HG03108 (cell line): ENCODE results near the gene MYO7B.

Source experiments
- ATAC-seq: cut with Tn5 transposase; IDR thresholded peaks from one replicate; pipeline ENCODE4 v1.9.1; 2021; ENCODE audit warnings: moderate library complexity; ENCODE audit not compliant: unreplicated experiment

Gene MYO7B

DNA sequence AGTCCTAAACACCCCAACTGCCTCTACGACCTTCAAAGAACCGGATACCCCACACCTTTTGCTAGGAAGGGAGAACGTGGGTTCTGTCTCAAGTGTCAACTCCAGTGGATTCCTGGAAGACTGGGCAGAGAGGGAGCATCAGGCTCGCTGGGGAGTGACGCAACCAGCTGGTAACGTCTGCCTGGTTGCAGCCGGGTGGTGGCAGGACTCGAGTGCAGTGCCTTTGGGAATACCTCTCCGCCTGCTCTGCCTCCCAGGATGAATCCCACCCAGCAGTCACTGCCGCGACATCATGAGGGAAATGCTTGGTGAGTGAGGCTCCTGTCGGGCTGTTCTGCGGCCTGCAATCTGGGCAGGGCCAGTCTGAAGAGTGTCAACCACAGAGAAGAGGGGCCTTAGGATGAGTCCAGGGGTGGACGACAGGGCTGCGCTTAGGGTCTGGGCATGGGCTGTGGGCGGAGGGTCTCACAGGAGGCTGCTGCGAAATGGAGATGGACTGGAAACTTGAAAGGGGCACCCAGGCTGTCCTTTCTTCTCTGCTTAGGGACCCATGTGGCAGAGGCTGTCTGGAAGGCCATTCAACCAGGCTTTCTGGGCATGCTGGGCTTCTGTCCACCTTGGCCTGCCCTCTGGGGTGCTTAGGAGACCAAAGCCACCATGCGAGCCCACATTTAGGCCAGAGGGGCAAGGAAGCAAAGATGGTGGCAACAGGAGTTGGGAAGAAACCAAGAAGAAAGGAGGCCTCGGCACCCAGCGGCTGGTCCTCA, 123.3 kb downstream of the MYO7B start:
- no peak for ATAC-seq

- no peak for ATAC-seq
Measured at GRCh38 chr2:127659408-127660290, 124.2 kb downstream of the MYO7B start.

DNA sequence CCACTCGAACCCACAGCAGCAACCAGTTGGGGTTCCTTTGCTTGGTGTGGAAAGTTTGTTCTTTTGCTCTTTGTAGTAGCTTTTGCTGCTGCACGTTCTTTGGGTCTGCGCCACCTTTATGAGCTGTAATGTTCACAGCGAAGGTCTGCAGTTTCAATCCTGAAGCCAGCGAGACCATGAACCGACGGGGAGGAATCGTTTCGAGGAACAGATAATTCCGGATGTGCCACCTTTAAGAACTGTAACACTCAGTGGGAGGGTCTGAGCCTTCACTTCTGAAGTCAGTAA, 124.8 kb downstream of the MYO7B start:
- ATAC-seq = no peak

- no peak for ATAC-seq
Measured at GRCh38 chr2:127661072-127661649, 125.7 kb downstream of the MYO7B start.

- ATAC-seq = no peak
Measured at GRCh38 chr2:127661949-127662510, 126.5 kb downstream of the MYO7B start.

- no peak for ATAC-seq
Measured at GRCh38 chr2:127662937-127663565, 127.6 kb downstream of the MYO7B start.

- no peak for ATAC-seq
Measured at GRCh38 chr2:127663566-127664064, 128.1 kb downstream of the MYO7B start.

- ATAC-seq = no peak
Measured at GRCh38 chr2:127664065-127664894, 128.8 kb downstream of the MYO7B start.

- no peak for ATAC-seq
Measured at GRCh38 chr2:127664895-127665225, 129.4 kb downstream of the MYO7B start.

DNA sequence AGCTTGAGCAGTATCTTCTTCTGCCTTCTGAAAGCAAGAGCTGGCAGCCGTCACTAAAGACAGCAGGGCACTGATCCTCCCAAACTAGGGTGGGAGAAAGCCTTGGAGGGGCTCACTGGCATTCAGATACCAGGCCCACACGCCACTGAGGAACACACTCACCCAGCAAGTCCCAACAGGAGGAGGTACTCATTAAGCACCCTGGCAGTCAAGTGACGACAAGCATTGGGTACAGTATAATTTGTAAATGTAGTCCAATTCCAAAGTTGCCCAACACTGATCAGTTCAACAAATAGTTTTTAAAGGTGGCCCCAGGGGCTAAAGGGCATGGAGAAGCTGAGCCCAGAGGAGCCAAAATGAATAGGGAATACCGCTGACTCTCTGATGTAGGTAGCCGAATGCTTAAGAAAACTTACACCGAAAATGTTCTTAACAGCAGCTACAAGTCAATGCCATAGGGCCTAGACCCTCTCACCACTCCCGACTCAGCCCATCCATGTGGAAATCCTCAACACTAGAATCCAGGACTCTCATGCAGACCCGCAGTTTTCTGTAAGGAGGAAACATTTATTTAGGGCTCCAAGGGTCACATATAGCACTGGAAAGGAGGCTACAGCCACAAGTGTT, 129.9 kb downstream of the MYO7B start:
- no peak for ATAC-seq

- ATAC-seq = no peak
Measured at GRCh38 chr2:127669056-127669455, 133.6 kb downstream of the MYO7B start.

GRCh38 chr2:127670055-127670956, 134.8 kb downstream of the MYO7B start:
- no peak for ATAC-seq

DNA sequence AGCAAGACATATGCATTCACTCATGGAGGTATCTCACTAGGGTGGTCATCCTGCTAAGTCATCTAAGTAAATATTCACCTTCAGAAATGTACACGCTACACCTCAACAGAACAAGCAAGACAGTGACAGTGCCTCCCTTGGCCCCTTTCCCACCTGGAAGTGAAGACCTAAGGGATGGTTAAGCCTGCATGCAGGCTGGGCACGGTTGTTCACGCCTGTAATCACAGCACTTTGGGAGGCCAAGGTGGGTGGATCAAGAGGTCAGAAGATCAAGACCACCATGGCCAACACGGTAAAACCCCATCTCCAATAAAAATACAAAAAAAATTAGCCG, 135.4 kb downstream of the MYO7B start:
- ATAC-seq = no peak

DNA sequence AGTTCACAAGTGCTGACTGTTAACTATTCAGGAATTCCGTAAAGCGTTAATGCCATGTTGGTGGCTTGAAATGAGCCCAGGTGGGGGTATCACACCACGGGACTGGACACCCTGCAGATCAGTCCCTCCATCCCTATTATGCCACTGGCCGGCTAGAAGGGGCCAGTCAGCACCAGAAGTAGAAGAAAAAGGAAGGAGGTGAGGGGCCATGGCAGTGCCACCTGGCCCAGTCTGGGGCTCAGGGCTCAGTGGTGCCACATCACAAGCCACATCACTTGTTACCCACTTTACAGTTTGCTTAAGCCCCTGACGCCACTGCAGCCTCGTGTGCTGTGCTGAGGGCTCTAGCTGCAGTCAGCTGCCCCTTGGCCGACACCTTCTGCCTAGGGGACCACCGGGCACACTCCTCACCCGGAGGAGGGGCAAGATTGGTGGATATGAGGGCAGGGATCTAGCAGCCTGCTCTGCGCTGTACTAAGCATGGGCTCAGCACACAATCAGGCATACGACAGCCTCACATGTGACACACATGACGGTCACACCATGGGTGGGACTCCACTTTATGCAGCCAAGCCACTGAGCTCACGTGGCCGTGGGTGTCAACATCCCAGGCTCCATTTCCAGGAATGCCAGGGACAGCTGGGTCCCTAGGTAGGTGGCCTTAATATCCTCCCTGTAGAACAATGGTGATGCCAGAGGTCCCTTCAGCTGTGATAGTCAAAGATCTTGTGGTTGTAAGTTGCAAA, 136.2 kb downstream of the MYO7B start:
- ATAC-seq = no peak

GRCh38 chr2:127672341-127673224, 137.1 kb downstream of the MYO7B start:
- ATAC-seq = no peak

DNA sequence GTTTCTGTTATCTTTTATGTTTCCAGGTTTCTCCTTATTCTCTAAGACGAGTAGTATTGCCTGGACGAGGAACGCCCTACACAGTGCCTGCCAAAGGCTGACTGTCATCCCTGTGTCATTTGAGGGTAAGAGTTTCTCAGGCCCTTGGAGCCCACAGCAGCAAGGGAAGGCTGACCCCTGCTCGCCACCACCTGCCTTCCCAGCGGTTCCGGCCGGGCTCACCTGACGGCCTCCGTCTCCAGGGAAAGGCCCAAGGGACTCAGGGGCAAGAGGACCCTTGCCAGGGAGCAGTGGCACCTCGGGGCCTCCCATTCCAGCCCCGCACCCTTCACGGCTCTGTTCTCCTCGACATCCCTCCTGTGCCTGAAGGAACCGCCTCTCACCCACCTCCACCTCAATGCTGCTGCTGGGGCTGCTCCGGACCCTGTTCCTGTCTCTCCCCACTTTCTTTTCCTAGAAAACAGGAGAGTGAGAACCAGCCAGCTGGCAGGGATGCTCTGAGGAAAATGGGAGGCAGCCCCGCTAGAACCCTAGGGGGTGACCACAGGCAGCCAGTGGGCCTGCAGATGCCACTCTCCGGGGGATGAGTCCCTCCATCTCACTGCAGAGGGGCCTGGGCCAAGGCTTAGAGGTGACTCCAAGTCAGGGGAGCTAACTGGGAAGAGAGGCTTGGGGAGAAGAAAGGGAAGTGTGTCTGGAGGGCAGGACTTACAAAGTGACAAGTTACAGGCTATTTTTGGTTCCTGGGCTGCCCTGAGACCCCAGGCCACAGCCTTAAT, 138.0 kb downstream of the MYO7B start:
- no peak for ATAC-seq
